Ramos (cell line): ENCODE results near the gene KCNIP2.

Experiments used
- in situ Hi-C: fragments of 300-500 bp; cut with MboI; formaldehyde crosslinking; loops from one replicate; pipeline ENCODE4 v1.14.3; 2022; ENCODE audit warnings: low sequenced_read_pairs; ENCODE audit not compliant: unreplicated experiment

The KCNIP2 gene

GRCh38 chr10:101843032-101844021 is at the start of gene KCNIP2:
KCNIP2 (minus strand) TSS chr10:101843800; CDS start chr10:101843568, 232 bp downstream.
- in situ Hi-C loops = no loop called here

- in situ Hi-C loops = no loop called here
These were observed 49.3 kb upstream of the KCNIP2 start for GRCh38 chr10:101892782-101893391.

GRCh38 chr10:101889256-101890210 is 45.9 kb upstream of the KCNIP2 start:
- in situ Hi-C loops = loop anchor here (5.0 kb wide), 1 partner anchor 128 kb away; no protein-coding TSS in a partner anchor

- in situ Hi-C loops = loop anchor here (5.0 kb wide), 1 partner anchor 129 kb away; no protein-coding TSS in a partner anchor
These were observed 44.8 kb upstream of the KCNIP2 start for GRCh38 chr10:101888251-101888949.

- in situ Hi-C loops = loop anchor here (5.0 kb wide), 1 partner anchor 130 kb away; no protein-coding TSS in a partner anchor
These were observed 44.2 kb upstream of the KCNIP2 start for GRCh38 chr10:101887775-101888174.

GRCh38 chr10:101886521-101887312 is 43.1 kb upstream of the KCNIP2 start:
- in situ Hi-C loops = loop anchor here (5.0 kb wide), 1 partner anchor 131 kb away; no protein-coding TSS in a partner anchor

- in situ Hi-C loops = no loop called here
These were observed 37.6 kb upstream of the KCNIP2 start for GRCh38 chr10:101881036-101881774.

- in situ Hi-C loops = no loop called here
These were observed 36.6 kb upstream of the KCNIP2 start for GRCh38 chr10:101880232-101880573.

GRCh38 chr10:101879456-101880231 is 36.0 kb upstream of the KCNIP2 start:
- in situ Hi-C loops = no loop called here

GRCh38 chr10:101878869-101879268 is 35.3 kb upstream of the KCNIP2 start:
- in situ Hi-C loops = no loop called here

- in situ Hi-C loops = no loop called here
These were observed 31.6 kb upstream of the KCNIP2 start for GRCh38 chr10:101875068-101875688.

GRCh38 chr10:101874252-101874651 is 30.7 kb upstream of the KCNIP2 start:
- in situ Hi-C loops = no loop called here

GRCh38 chr10:101867931-101868330 is 24.3 kb upstream of the KCNIP2 start:
- in situ Hi-C loops = no loop called here

- in situ Hi-C loops = no loop called here
These were observed 15.9 kb upstream of the KCNIP2 start for GRCh38 chr10:101859530-101859929.

- in situ Hi-C loops = no loop called here
These were observed 15.3 kb upstream of the KCNIP2 start for GRCh38 chr10:101858723-101859500.

GRCh38 chr10:101857802-101858476 is 14.3 kb upstream of the KCNIP2 start:
- in situ Hi-C loops = no loop called here
